Kidney tubule cell (primary cell): ENCODE data around the gene VTCN1.
"Not testable (repeated sequence)": the region's sequence is repeated elsewhere in the genome, so short reads cannot be mapped to it uniquely, and the experiment has no call there.

Experiments used
- DNase-seq: peaks from one replicate; pipeline ENCODE4 v3.0.0-alpha.2; 2018; ENCODE audit warnings: low spot score

Gene VTCN1

GRCh38 chr1:117210831-117211261, at the start of gene VTCN1:
TSS of gene VTCN1 (minus strand) at chr1:117210927. CDS start at chr1:117210855, 72 bp downstream.
- peak; percentile 95 for DNase-seq

GRCh38 chr1:117258791-117259190, 48.1 kb upstream of the VTCN1 start:
- DNase-seq = no peak

- not testable (repeated sequence) for DNase-seq
These were observed 47.3 kb upstream of the VTCN1 start for GRCh38 chr1:117258075-117258474.

- no peak for DNase-seq
These were observed 46.6 kb upstream of the VTCN1 start for GRCh38 chr1:117257291-117257690.

- DNase-seq = no peak
These were observed 39.4 kb upstream of the VTCN1 start for GRCh38 chr1:117250061-117250606.

GRCh38 chr1:117244971-117245370, 34.2 kb upstream of the VTCN1 start:
- no peak for DNase-seq

- no peak for DNase-seq
These were observed 33.6 kb upstream of the VTCN1 start for GRCh38 chr1:117244306-117244705.

GRCh38 chr1:117241512-117241911, 30.8 kb upstream of the VTCN1 start:
- no peak for DNase-seq

GRCh38 chr1:117240547-117240946, 29.8 kb upstream of the VTCN1 start:
- no peak for DNase-seq

- DNase-seq = no peak
These were observed 28.7 kb upstream of the VTCN1 start for GRCh38 chr1:117239467-117239866.

GRCh38 chr1:117237726-117238381, 27.1 kb upstream of the VTCN1 start:
- peak; percentile 63 for DNase-seq

- no peak for DNase-seq
These were observed 25.2 kb upstream of the VTCN1 start for GRCh38 chr1:117235863-117236465.

GRCh38 chr1:117232531-117232930, 21.8 kb upstream of the VTCN1 start:
- no peak for DNase-seq

- peak; percentile 35 for DNase-seq
These were observed 21.1 kb upstream of the VTCN1 start for GRCh38 chr1:117231748-117232373.

GRCh38 chr1:117231312-117231711, 20.6 kb upstream of the VTCN1 start:
- no peak for DNase-seq

- no peak for DNase-seq
These were observed 18.5 kb upstream of the VTCN1 start for GRCh38 chr1:117229217-117229616.

- DNase-seq = no peak
These were observed 15.2 kb upstream of the VTCN1 start for GRCh38 chr1:117225931-117226330.

GRCh38 chr1:117216718-117217117, 6.0 kb upstream of the VTCN1 start:
- DNase-seq = no peak

GRCh38 chr1:117215733-117216462, 5.2 kb upstream of the VTCN1 start:
- DNase-seq = no peak

GRCh38 chr1:117215019-117215418, 4.3 kb upstream of the VTCN1 start:
- DNase-seq = no peak

GRCh38 chr1:117213046-117213445, 2.3 kb upstream of the VTCN1 start:
- DNase-seq = no peak

- DNase-seq = no peak
These were observed 341 bp downstream of the VTCN1 start for GRCh38 chr1:117210386-117210785.
